ENCODE data around the gene CCPG1.

CCPG1 gene

DNA sequence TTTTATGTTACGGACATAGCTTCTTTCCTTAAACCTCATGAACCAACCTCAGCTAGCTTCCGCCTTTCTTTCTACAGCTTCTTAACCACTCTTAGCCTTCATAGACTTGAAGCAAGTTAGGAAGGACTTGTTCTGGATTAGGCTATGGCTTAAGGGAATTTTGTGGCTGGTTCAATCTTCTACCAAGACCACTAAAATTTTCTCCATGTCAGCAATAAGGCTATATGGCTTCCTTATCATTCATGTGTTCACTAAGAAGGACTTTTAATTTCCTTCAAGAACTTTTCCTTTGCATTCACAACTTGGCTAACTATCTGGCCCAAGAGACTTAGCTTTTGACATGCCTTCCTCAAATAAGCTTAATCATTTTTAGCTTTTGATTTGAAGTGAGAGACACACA, 24.5 kb downstream of the CCPG1 start:
- in situ Hi-C loops (cut with MboI; ENCODE audit: low sequenced_read_pairs) = no loop called here

DNA sequence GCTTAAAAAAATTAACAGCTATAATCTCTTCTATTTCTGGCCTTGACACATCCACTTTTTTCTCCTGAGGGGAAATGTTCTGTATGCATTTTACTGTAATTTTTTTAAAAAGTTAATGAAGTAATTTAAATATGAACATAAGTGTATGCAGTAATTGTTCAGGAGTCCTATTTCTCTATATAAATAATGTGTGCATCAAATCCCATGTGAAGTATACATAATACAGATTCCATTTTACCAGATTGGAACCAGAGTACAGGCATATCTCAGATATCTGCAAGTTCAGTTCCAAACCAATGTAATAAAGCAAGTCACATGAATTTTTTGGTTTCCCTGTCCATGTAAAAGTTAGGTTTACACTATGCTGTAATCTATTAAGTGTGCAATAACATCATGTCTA, 26.6 kb downstream of the CCPG1 start:
- in situ Hi-C loops (cut with MboI; ENCODE audit: low sequenced_read_pairs) = no loop called here

DNA sequence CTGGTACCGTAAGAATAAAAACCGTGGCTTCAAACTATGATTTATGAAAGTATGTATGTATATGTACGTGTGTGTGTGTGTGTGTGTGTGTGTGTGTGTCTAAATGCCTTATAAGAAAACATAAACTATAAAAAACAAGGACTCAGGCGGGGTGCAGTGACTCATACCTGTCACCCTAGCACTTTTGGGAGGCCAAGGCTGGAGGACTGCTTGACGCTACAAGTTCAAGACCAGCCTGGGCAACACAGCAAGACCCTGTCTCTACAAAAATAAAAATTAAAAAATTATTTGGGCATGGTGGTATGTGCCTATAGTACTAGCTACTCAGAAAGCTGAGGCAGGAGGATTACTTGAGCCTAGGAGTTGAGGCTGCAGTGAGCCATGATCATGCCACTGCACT, 29.1 kb downstream of the CCPG1 start:
- in situ Hi-C loops (cut with MboI; ENCODE audit: low sequenced_read_pairs) = no loop called here

DNA sequence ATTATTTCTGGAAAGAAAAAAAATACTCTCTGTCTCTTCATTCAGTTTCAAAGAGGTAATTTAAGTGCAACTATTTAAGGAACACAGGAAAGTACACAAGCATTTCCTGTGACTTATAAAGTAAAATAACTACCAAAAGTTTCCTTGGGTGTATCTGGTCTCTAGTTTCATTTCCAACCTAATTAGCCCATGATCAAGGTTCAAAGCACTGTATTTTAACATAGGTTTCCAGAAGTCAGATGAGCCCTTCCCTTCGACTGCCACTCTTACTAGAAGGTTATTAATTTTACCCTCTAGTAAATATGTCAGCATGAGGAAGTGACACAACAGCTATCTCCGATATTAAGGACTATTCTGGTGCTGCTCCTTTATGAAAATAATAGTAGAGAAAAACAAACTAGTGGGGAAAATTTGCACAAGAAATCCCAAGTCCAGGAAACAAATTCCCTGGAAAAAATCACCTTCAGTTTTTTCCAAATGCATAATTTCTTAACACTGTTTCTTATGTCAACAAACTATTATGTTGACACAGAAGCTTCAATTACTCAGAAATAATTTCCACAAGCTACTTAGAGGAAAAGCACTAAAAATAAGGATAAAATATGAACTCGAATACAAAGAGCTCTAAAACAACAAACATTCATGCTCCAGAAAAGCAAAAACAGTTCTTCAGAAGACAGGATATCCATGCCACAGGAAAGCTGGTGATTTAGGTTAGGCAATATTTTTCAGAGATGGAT, 35.3 kb downstream of the CCPG1 start:
- in situ Hi-C loops (cut with MboI; ENCODE audit: low sequenced_read_pairs) = no loop called here

DNA sequence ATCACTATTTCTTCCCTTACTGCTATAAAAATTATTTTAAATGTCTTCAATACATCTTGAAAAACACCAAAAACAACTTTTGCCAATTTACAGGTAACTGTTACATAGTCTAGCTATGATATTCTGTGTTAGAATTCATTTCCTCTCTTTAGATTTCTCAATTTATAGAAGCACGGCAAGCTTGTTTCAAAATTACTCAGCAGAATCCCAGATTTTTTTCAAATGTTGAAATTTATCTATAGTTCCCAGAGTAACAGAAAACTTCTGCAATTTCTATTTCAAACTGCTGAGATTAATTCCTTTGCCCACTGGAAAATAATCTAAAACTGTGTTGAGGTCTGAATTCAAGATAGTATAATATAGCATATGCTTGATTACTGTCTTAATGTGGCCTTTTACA, 41.2 kb downstream of the CCPG1 start:
- in situ Hi-C loops (cut with MboI; ENCODE audit: low sequenced_read_pairs) = no loop called here

DNA sequence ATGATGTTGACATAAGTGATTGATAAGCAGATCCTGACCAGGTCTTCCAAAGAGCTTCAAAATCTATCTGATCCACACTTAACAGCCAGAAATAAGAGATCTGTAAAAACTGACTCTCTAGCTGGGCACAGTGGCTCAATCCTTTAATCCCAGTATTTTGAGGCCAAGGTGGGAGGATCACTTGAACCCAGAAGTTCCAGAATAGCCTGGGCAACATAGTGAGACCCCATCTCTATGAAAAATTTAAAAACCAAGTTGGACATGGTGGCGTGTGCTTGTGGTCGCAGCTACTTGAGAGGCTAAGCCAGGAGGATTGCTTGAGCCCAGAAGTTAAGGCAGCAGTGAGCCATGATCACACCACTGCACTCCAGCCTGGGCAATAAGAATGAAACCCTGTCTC, 45.5 kb downstream of the CCPG1 start:
- in situ Hi-C loops (cut with MboI; ENCODE audit: low sequenced_read_pairs) = no loop called here

DNA sequence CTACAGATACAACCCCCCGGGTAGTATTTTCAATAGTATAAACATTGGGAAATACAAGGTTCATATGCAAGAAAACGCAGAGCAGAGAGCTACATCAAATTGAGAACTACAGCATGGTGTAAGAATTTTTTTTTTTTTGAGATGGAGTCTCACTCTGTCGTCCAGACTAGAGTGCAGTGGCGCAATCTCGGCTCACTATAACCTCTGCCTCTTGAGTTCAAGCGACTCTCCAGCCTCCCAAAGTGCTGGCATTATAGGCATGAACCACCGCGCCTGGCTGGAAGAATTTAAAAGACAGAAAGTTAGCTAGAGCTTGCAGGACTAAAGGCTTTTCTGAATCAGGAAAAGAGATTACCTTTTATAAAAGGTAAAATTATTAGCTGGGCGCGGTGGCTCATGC, 47.1 kb downstream of the CCPG1 start:
- in situ Hi-C loops (cut with MboI; ENCODE audit: low sequenced_read_pairs) = no loop called here

DNA sequence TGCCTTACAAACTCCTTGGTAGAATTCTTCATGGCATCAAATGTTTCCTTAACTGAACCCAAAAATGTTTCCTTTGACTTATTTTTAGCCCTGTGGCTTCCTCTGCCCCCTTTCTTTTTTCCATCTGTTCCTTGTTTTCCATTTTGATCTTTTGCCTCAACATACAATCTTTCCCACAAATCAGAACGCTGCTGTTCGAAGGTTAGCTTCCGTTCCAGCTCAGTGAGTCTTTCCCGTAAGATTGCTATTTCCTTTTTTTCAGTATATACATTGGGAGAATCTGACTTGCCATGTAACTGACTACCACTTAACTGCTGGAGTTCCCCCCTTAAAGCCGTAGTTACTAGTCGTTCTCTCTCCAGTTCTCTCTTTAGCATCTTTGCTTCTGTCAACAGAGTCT, 47.9 kb downstream of the CCPG1 start:
- in situ Hi-C loops (cut with MboI; ENCODE audit: low sequenced_read_pairs) = no loop called here

DNA sequence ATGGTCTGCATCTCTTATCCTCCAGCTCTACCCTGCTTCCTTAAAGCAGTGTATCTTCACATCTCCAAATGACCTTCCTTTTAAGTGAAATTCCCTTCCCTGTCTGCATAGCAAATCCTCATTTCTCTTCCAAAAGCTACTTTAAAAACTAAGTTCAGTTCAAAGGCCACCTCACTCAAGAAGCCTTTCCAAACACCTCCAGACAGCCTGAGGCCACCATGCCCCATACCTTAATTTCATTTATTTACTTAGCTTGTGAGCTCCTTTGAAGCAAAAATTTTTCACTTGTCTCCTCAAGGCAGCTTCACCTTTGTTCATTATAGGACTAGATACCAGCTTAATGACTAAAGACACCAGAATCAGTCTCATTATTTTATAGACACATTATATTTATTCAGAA, 49.7 kb downstream of the CCPG1 start:
- in situ Hi-C loops (cut with MboI; ENCODE audit: low sequenced_read_pairs) = no loop called here

DNA sequence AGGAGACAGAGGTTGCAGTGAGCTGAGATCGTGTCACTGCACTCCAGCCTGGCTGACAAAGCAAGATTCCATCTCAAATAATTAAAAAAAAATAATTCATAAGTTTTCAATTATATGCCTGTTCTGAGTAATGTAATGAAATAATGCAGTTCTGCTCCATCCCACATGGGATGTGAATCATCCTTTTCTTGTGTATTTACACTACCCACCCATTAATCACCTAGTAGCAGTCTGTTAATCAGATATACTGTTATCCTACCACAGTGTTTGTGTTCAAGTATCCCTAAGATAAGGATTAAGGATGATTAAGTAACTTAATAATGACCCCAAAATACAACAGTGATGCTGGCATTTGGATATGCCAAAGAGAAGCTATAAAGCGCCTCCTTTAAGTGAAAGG, 50.4 kb downstream of the CCPG1 start:
- in situ Hi-C loops (cut with MboI; ENCODE audit: low sequenced_read_pairs) = no loop called here

DNA sequence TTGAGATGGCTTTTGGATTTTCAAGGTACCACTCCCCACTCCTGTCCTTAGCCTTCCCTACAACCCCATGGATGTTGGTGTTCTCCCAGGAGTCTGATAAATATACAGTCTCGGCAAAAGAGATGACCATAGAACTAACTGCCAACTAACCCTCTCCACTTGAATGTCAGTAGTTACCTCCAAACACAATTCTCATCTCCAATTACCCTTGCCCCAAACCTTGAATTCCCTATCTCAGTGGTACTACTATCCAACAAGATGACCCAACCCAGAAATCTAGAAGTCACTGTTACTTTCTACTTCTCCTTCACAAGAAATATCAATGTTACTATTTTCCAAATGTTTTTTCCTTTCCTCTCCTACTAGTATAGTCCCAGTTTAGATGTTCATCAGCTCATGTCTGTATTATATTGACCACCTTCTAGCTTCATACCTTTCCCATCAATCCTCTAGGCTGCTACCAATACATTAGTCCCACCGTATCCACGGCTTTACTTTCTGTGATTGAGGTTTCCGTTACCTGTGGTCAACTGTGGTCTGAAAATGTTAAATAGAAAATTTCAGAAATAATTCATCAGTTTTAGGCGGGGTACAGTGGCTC, 51.1 kb downstream of the CCPG1 start:
- in situ Hi-C loops (cut with MboI; ENCODE audit: low sequenced_read_pairs) = no loop called here

DNA sequence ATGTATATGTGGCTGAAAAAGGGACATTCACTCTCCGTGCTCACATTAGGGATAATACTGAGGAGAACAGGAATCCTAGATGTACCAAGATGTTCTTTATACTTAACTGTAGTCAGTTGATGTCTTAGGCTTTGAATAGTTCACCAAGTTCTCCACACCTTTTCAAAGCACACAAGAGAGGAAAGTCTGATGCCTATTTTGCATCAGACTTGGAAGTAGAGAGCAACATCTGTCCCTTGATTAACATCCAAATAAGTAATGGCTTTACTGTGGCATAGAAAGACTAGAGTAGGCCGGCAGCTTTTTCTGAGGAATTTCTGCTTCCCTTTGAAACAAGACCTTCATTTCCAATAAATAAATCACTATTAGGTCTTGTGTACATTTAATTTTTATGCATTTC, 55.1 kb downstream of the CCPG1 start:
- in situ Hi-C loops (cut with MboI; ENCODE audit: low sequenced_read_pairs) = no loop called here

DNA sequence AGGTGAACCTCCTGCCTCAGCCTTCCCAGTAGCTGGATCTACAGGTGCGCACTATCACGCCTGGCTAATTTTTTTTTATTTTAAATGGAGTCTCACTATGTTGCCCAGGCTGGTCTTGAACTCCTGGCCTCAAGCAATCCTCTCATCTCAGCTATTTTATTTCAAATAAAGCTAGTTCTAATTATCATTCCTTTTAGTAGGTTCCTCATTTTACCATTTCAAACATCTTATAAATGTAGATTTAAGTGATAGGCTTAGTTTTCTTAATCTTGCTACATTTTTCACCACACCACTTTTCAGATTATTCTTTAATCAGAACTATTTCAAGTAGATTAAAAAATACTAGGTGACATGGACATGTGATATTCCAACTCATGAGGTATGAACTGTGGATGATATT, 58.9 kb downstream of the CCPG1 start:
- in situ Hi-C loops (cut with MboI; ENCODE audit: low sequenced_read_pairs) = no loop called here

DNA sequence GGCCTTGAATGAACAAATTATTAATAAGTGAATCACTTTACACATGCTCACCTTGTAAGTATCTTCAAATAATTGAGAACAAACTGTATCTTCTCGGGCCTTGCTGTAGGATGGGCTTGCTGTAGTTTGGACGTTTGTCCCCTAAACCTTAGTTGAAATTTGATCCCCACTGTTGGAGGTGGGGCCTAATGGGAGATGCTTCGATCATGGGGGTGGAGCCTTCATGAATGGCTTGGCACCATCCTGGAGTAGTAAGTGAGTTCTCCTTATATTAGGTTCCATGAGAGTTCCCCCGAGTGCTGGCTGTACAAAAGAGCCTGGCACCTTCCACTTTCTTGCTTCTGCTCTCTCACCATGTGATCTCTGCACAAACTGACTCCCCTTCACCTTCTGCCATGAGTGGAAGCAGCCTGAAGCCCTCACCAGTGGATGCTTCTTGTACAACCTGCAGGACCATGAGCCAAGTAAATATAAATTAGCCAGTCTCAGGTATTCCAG, 59.8 kb downstream of the CCPG1 start:
- in situ Hi-C loops (cut with MboI; ENCODE audit: low sequenced_read_pairs) = no loop called here

DNA sequence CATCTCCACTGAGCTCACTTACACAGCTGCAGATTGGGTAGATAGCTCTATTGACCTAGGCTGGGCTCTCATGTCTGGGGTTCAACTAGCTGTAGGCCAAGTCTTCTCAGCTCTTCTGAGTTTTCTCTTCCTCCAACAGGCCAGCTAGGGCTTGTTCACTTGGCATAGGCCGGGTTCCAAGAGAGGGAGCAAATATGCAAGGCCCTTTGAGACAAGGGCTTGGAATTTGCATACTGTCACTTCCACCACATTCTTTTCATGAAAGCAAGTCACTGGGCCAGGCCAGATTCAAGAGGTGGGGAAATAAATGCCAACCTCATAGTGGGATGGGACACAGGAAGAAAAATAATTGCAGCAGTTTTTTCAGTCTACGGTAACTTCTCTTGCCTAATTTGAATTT, 64.0 kb downstream of the CCPG1 start:
- in situ Hi-C loops (cut with MboI; ENCODE audit: low sequenced_read_pairs) = no loop called here

DNA sequence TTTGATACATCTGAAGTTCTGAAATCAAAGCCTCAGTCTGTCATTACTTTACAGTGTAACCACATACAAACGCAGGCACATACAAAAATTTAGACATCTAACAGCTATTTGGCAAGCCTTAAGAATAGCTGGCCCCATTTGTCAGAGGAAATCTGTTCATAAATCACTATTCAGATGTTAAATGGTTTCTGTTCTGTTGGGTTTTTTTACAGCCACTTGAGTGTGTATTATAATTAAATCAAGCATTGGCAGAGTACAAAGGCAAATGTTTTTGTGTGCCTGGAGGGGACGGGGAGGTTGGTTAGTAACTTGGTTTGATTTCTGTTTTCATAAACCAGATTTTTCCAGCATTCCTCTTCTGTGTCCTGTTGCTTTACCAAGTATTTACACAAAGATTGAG, 65.0 kb downstream of the CCPG1 start:
- in situ Hi-C loops (cut with MboI; ENCODE audit: low sequenced_read_pairs) = no loop called here

DNA sequence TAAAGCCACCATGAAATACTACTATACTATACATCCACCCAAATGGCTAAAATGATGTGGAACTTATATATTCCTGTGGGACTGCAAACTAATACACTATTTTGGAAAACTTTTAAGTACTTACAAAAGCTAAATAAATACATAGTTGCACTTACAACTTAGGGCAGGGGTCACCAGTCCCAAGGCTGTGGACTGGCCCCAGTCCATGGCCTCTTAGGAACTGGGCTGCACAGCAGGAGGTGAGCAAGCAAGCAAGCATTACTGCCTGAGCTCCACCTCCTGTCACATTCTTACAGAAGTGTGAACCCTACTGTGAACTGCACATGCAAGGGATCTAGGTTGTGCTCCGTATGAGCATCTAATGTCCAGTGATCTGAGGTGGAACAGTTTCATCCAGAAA, 71.0 kb downstream of the CCPG1 start:
- in situ Hi-C loops (cut with MboI; ENCODE audit: low sequenced_read_pairs) = no loop called here

DNA sequence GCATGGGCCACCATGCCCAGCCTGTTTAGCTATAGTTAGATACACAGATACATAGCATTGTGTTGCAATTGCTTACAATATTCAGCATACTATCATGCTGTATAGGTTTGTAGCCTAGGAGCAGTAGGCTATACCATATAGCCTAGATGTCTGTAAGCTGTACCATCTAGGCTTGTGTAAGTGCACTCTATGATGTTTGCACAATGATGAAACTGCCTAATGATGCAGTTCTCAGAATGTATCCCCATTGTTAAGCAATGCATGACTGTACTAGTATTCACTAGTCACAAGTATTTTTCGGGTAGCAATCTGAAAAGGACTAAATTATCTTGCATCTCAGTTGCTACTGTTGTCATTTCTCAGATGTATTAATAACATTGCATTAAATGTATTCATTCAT, 73.2 kb downstream of the CCPG1 start:
- in situ Hi-C loops (cut with MboI; ENCODE audit: low sequenced_read_pairs) = no loop called here

DNA sequence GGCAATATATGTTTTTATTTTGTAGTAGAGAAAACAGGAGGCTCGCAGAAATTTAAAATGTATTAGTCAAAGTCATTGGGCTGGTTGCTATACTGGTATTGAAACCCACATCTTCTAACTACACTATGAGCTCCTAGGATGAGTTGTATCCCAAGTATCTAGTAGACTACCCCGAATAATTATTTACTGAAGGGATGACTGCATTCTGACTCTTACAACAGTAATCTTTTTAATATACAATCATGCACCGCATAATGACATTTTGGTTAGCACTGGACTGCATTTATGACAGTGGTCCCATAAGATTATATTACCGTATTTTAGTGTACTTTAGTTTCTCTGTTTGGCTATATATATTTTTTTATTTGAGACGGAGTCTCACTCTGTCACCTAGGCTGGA, 73.8 kb downstream of the CCPG1 start:
- in situ Hi-C loops (cut with MboI; ENCODE audit: low sequenced_read_pairs) = no loop called here

DNA sequence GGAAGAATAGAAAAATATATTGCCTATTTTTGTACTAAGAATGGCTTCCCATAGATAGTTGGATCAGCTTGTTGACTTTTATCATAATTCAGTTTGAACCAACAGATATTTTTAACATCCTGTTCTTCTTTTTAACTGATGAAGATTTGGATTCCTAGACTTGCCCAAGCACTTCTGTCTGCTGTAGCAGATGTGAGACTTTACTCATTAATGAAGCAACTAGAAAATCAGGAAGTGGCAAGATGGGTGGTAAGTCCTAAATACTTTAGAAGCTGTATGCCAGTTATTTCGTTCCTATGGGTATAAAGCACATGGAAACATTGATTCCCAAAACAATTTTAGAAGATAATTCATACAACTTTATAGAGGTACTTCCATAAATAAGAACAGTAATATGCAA, 80.8 kb downstream of the CCPG1 start:
- in situ Hi-C loops (cut with MboI; ENCODE audit: low sequenced_read_pairs) = no loop called here

DNA sequence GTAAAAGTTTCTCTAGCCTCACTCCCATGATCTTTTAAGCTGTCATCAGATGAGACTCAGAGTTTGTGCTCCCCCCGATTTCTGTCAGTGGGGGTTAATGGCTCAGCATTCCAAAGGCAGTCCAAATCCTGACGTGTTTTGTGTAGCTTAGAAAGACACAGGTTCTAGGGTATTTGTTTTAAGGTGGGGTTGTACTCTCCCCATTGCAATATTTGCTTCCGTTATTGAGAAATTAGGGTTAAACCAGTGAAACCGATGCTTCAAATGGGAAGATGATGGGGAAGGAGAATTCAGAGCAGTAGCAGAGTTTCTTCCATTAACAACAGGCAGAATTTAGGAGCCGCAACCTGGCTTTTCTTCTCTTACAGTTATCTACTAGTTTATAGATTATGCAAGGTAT, 85.7 kb downstream of the CCPG1 start:
- in situ Hi-C loops (cut with MboI; ENCODE audit: low sequenced_read_pairs) = no loop called here

DNA sequence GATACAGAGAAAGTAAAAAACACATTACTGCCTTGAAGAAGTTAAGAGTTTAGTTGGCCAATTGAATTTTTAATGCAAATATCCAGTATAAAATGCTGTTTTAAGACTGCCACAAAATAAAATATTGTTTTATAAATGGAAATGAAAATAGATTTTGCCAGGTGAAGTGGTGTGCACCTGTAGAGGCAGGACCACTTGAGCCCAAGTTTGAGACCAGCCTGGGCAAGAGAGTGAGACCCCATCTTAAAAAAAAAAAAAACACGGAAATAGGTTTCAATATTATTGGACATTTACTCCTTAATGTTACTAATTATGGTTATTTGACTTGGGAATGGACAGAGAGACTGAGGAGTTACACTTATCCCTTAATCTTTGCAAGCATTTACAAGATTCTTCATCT, 87.2 kb downstream of the CCPG1 start:
- in situ Hi-C loops (cut with MboI; ENCODE audit: low sequenced_read_pairs) = no loop called here

DNA sequence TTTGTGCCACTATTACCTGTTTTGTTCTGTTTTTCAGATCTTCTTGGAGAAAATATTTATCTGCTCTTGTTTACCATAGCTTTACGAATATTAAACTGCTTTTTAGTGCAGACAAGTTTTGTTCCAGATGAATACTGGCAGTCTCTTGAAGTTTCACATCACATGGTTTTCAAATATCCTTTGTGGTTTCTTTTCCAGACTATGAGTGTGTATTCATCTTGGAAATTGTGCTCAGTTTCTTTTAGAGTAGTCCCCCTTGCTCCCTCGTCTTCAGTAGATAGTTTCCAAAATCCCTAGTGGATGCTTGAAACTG, 88.0 kb downstream of the CCPG1 start:
- in situ Hi-C loops (cut with MboI; ENCODE audit: low sequenced_read_pairs) = no loop called here

Data from HL-60/S4 (cell line).